ENCODE results near the gene GLCE. TPM values are rescaled to one million over a fixed set of nuclear protein-coding genes. Genes with fewer than 3 reads are reported as not detected.

The GLCE gene
- total RNA-seq, 4 donors from 2014 or later = 4.8 to 6.6 (median 5.6) TPM

DNA sequence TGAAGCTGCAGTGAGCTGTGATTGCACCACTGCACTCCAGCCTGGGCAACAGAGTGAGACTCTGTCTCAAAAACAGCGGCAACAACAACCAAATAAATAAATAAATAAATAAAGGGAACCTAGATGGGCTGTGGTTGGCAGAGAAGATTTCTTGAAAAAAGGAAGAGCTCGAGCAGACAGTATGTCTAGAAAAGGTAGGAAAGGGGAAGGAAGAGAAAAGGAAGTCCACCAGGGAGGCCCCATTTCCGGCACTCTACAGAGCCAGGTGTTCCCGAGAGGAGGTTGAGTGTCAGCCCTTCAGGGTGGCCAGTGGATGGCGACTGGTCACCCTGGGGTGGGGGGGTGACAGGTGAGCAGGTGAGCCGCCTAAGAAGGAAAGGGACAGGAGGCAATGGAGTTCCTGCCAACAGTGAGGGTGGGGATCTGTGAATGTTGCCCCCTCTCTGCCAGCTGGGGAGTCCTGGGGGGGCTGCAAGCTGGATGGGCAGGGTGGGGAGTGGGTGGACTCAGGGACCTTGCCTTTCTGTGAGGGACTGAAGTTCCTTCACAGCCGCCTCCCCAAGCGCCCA lies 153.1 kb downstream of the GLCE start:
- H3K4me3 ChIP-seq = no peak overlapping the region
- no peaks in the 10 kb centered on the region for H3K9me3 ChIP-seq
- DNase-seq = no peak
- in situ Hi-C loops (cut with MboI; ENCODE audit: low sequenced_read_pairs in 4 of 4) = no loop called here
- TF ChIP-seq, protein P1, sequence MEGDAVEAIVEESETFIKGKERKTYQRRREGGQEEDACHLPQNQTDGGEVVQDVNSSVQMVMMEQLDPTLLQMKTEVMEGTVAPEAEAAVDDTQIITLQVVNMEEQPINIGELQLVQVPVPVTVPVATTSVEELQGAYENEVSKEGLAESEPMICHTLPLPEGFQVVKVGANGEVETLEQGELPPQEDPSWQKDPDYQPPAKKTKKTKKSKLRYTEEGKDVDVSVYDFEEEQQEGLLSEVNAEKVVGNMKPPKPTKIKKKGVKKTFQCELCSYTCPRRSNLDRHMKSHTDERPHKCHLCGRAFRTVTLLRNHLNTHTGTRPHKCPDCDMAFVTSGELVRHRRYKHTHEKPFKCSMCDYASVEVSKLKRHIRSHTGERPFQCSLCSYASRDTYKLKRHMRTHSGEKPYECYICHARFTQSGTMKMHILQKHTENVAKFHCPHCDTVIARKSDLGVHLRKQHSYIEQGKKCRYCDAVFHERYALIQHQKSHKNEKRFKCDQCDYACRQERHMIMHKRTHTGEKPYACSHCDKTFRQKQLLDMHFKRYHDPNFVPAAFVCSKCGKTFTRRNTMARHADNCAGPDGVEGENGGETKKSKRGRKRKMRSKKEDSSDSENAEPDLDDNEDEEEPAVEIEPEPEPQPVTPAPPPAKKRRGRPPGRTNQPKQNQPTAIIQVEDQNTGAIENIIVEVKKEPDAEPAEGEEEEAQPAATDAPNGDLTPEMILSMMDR (IDR thresholded peaks at IDR 0.05 in 4 of 5, conservative IDR thresholded peaks at IDR 0.05 in 1 of 5) = no peak
- TF ChIP-seq POLR2A (IDR thresholded peaks at IDR 0.05) = no peak
- no peak for ATAC-seq
- H3K27ac ChIP-seq = no peak overlapping the region
- H3K4me1 ChIP-seq = no peaks in the 10 kb centered on the region
- no peaks in the 10 kb centered on the region for H3K27me3 ChIP-seq
- H3K36me3 ChIP-seq = no peaks in the 10 kb centered on the region
- intact Hi-C loops (cut with DNase I; ENCODE audit: low total_unique reads) = no loop called here

DNA sequence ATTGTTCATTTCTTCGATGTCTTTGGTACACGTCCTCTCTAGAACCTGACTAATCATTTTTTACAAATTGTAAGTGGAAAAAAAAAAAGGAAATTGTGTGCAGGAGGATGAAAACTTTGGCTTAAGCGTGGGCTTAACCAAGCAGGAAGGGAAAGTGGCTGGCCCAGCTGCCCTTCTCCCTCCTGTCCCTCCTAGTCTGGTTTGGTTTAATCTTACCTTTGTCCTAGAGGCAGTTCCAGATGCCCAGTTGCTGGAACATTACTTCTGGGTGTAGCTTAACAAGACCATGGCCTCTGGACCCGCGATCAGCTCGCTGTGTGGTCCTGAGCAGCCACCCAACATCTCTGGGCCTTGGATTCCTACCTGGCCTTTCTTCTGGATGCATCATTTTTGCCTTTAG lies 153.7 kb downstream of the GLCE start:
- TF ChIP-seq, protein P1 (IDR thresholded peaks at IDR 0.05 in 4 of 5, conservative IDR thresholded peaks at IDR 0.05 in 1 of 5) = no peak
- no peak for TF ChIP-seq POLR2A (IDR thresholded peaks at IDR 0.05)
- ATAC-seq = no peak
- intact Hi-C loops (cut with DNase I; ENCODE audit: low total_unique reads) (no loop called here), in situ Hi-C loops (cut with MboI; ENCODE audit: low sequenced_read_pairs in 4 of 4) (no loop called here)
- Histone ChIP-seq H3K27ac (no peak overlapping the region), H3K9me3 (no peaks in the 10 kb centered on the region), H3K36me3 (no peaks in the 10 kb centered on the region), H3K4me3 (no peak overlapping the region), H3K27me3 (no peaks in the 10 kb centered on the region), H3K4me1 (no peaks in the 10 kb centered on the region)
- no peak for DNase-seq

DNA sequence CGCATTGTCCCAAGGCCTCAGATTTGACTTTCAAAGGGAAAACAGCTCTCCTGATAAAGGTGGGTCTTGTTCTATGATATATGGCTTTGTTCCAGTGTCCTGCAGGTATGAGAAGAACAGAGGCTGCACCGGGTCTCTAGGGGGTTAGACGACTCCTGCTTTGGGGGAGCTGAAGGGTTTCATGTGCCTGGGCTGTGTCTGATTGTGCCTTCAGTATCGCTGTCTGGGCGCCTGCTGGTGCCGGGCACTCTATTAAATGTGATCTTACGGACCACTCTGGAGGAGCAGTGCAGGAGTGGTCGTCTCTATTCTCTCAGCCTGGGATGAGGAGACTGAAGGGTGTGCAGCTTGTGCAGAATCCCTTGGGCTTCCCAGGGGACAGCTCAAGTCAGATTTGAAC lies 154.3 kb downstream of the GLCE start:
- TF ChIP-seq POLR2A (IDR thresholded peaks at IDR 0.05) = no peak
- TF ChIP-seq, protein P1 (IDR thresholded peaks at IDR 0.05 in 4 of 5, conservative IDR thresholded peaks at IDR 0.05 in 1 of 5) = no peak
- DNase-seq (no peak), ATAC-seq (no peak)
- no peaks in the 10 kb centered on the region for H3K36me3 ChIP-seq
- no peak overlapping the region for H3K4me3 ChIP-seq
- no peaks in the 10 kb centered on the region for H3K9me3 ChIP-seq
- H3K27me3 ChIP-seq = no peaks in the 10 kb centered on the region
- no peaks in the 10 kb centered on the region for H3K4me1 ChIP-seq
- in situ Hi-C loops (cut with MboI; ENCODE audit: low sequenced_read_pairs in 4 of 4) = no loop called here
- no peak overlapping the region for H3K27ac ChIP-seq
- intact Hi-C loops (cut with DNase I; ENCODE audit: low total_unique reads) = no loop called here

DNA sequence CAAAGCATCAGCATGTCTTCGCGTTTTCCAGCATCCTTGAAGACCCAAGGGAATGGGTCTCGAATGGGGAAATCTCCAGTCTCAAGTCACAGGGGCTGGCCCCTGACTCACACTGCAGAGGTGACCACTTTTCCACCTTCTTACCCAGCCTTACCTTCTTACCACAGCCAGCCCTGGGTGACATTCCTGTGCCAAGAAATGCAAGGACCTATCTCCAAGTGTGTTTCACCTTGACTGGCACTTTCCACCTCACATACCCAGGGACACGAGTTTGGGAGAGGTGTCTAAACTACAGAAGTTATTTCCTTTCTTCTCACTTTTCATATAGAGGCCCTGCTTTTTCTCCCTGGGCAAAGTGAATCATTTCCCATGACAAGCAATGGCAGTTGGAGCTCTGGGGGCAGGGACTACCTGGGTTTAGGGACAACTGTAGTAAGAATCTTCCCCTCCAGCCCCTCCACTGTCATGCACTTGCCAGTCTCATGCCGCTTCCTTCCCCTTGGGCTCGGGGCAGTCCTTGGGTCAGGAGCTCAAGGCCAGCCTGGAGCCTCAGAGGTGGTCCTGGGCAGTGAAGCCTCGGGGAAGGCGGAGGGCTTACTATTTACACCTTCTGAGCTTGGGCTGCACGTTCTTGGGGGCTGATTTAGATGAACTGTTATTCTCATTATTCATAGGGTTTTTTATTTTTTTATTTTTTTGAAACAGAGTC lies 155.1 kb downstream of the GLCE start:
- in situ Hi-C loops (cut with MboI; ENCODE audit: low sequenced_read_pairs in 4 of 4) = no loop called here

More for the DNA sequence above, 155.1 kb downstream of the GLCE start:
- H3K27ac ChIP-seq = no peak overlapping the region
- no peaks in the 10 kb centered on the region for H3K9me3 ChIP-seq
- no peak for ATAC-seq
- no peak overlapping the region for H3K4me3 ChIP-seq
- H3K36me3 ChIP-seq = no peaks in the 10 kb centered on the region
- intact Hi-C loops (cut with DNase I; ENCODE audit: low total_unique reads) = no loop called here
- no peaks in the 10 kb centered on the region for H3K27me3 ChIP-seq
- TF ChIP-seq, protein P1 (IDR thresholded peaks at IDR 0.05 in 4 of 5, conservative IDR thresholded peaks at IDR 0.05 in 1 of 5) = no peak
- no peaks in the 10 kb centered on the region for H3K4me1 ChIP-seq
- no peak for DNase-seq
